BE2C (cell line): ENCODE measurements around the gene PROX2.

Source experiments
- DNase-seq: peaks from one replicate; pipeline ENCODE4 v3.0.0-alpha.2; 2020
- H3K27me3 ChIP-seq: fragments of 250-450 bp; sonication (Bioruptor Pico); 2 replicates; pipeline ENCODE4 v1.5.1; 2020; ENCODE audit warnings: mild to moderate bottlenecking
- H3K36me3 ChIP-seq: fragments of 250-450 bp; sonication (Bioruptor Pico); 2 replicates; pipeline ENCODE4 v1.5.1; 2020; ENCODE audit warnings: mild to moderate bottlenecking
- H3K4me1 ChIP-seq: fragments of 250-450 bp; sonication (Bioruptor Pico); 2 replicates; pipeline ENCODE4 v1.5.1; 2020
- H3K4me3 ChIP-seq: 2 replicates; pipeline ENCODE4 v1.5.1; 2011; ENCODE audit warnings: low read depth, low read length
- H3K9me3 ChIP-seq: fragments of 250-450 bp; sonication (Bioruptor Pico); 2 replicates; pipeline ENCODE4 v1.5.1; 2020
- TF ChIP-seq, protein P1 (sequence below): IDR thresholded peaks from 2 replicates; pipeline ENCODE4 v1.5.1; 2012; ENCODE audit warnings: mild to moderate bottlenecking, low read depth, low read length

Gene PROX2

DNA sequence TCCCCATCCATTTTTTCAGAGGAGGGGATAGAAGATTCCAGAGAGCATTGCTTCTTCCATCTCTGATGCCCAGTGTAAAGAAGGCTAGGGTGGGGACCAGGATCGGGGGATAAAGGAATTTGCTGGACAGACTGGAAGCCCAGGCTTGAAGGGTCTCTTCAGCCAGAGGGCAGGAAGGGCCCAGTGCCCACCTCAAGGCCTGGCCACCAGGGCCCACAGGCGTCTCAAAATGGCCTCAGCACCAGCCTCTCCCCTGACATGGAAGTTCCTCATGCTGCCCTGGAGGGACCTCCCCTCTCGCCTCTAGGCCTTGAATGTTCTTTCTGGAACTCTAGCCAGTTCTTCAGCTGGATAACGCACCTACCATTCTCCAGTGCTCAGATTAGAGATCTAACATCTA, 44.3 kb upstream of the PROX2 start:
- Histone ChIP-seq H3K4me3 (no peak overlapping the region), H3K4me1 (no peaks in the 10 kb centered on the region), H3K27me3 (no peaks in the 10 kb centered on the region), H3K36me3 (peaks cover 5% of the 10 kb centered on the region; the same call in 1 of the 2 replicates), H3K9me3 (no peaks in the 10 kb centered on the region)
- DNase-seq = no peak
- TF ChIP-seq, protein P1, sequence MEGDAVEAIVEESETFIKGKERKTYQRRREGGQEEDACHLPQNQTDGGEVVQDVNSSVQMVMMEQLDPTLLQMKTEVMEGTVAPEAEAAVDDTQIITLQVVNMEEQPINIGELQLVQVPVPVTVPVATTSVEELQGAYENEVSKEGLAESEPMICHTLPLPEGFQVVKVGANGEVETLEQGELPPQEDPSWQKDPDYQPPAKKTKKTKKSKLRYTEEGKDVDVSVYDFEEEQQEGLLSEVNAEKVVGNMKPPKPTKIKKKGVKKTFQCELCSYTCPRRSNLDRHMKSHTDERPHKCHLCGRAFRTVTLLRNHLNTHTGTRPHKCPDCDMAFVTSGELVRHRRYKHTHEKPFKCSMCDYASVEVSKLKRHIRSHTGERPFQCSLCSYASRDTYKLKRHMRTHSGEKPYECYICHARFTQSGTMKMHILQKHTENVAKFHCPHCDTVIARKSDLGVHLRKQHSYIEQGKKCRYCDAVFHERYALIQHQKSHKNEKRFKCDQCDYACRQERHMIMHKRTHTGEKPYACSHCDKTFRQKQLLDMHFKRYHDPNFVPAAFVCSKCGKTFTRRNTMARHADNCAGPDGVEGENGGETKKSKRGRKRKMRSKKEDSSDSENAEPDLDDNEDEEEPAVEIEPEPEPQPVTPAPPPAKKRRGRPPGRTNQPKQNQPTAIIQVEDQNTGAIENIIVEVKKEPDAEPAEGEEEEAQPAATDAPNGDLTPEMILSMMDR = no peak

DNA sequence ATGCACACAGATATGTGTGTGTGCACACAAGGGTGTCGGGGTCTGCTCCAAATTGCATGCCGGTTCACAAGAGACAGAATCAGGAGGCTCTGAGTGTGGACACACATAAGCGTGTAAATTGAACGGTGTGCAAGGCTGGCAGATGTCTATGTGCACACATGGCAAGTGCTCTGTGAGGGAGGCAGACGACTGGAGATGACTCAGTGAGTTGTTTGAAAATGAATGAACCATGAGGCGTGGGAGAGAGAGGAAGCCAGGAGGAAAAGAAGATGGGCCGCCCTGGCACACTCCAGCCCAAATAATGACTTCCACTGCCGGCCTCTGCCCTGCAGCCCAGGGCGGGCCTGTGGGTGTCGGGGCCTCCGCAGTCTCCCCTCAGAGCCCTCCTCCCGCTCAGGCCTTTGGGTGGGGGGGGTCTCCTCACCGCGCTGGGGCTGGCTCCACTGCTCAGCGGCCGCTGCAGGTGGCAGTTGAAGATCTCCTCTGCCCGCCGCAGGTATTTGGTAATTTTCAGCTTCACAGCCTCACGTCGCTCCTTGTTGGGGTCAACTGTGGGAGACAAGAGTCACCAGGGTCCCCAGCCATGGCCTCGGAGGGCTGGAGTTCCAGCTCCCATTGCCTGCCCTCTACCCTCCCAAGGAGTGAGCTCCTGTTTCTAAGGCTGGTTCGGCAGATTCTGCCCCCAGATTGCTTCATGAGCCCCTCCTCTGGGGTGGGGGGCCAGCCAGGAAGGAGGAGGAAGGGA, 43.6 kb upstream of the PROX2 start:
- Histone ChIP-seq H3K36me3 (peaks cover 5% of the 10 kb centered on the region; the same call in 1 of the 2 replicates), H3K27me3 (no peaks in the 10 kb centered on the region), H3K4me1 (no peaks in the 10 kb centered on the region), H3K9me3 (no peaks in the 10 kb centered on the region), H3K4me3 (no peak overlapping the region)
- no peak for DNase-seq
- TF ChIP-seq, protein P1 = no peak

DNA sequence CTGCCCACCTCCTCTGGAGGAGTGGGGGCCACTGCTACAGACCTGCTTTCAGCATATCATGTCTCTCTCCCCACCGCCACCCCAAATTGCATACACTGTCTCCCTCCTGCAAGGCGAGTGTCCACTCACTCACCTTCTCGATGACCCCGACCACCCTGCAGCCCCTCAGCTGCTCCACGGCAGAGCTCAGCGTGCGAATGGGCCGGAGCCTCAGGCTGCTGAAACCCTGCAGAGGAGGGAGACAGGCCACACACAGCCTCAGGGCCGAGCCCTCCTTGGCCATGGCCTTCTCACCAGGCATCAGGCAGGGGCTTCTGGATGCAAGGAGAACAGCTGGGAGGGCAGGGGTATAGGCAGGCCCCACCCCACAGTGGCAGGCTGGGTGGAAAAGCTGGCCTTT, 42.4 kb upstream of the PROX2 start:
- DNase-seq = no peak
- Histone ChIP-seq H3K27me3 (no peaks in the 10 kb centered on the region), H3K36me3 (peaks cover 5% of the 10 kb centered on the region; the same call in 1 of the 2 replicates), H3K4me1 (no peaks in the 10 kb centered on the region), H3K4me3 (no peak overlapping the region), H3K9me3 (no peaks in the 10 kb centered on the region)
- TF ChIP-seq, protein P1 = no peak

DNA sequence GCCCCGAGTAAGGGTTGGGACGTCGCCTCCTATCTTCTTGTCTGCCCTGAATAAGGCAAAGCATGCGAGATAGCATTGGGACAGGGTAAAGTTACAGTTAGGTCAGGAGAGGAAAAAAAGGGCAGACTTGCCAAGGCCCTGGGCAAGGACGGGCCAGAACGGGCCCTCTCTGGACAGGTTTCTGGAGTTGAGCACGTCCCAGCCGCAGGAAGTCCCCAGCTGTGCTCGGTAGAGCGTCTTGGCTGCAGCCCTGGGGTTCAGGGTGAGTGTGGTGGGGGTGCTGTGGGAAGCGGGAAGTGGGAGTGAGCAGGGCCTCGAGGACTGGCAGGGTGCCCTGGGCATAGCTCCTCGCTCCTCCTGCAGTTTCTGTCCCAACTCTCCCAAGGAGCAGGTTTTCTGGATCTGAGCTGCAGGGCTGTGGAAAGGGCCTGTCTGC, 41.7 kb upstream of the PROX2 start:
- Histone ChIP-seq H3K27me3 (no peaks in the 10 kb centered on the region), H3K9me3 (no peaks in the 10 kb centered on the region), H3K4me1 (no peaks in the 10 kb centered on the region), H3K36me3 (peaks cover 5% of the 10 kb centered on the region; the same call in 1 of the 2 replicates), H3K4me3 (no peak overlapping the region)
- TF ChIP-seq, protein P1 = no peak
- DNase-seq = no peak

DNA sequence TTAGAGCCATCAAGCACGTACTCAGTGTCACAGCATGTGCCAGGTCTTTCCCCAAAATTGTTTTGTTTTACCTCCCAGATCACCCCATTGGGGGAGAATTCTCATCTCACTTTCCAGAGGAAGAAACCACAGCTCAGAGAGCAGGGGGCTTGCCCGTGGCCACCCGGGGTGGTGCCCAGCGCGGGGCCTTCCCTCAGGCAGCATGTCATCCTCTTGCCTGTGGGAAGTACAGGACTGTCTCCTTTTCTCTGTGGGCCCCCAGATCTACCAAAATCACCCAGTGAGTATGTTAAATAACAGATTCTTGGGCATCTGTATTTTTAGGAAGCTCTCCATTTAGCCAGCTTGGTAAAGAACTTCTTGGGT, 41.2 kb upstream of the PROX2 start:
- H3K9me3 ChIP-seq = no peaks in the 10 kb centered on the region
- H3K36me3 ChIP-seq = peaks cover 5% of the 10 kb centered on the region; the same call in 1 of the 2 replicates
- H3K27me3 ChIP-seq = no peaks in the 10 kb centered on the region
- TF ChIP-seq, protein P1 = no peak
- DNase-seq = no peak
- H3K4me1 ChIP-seq = no peaks in the 10 kb centered on the region
- H3K4me3 ChIP-seq = no peak overlapping the region

DNA sequence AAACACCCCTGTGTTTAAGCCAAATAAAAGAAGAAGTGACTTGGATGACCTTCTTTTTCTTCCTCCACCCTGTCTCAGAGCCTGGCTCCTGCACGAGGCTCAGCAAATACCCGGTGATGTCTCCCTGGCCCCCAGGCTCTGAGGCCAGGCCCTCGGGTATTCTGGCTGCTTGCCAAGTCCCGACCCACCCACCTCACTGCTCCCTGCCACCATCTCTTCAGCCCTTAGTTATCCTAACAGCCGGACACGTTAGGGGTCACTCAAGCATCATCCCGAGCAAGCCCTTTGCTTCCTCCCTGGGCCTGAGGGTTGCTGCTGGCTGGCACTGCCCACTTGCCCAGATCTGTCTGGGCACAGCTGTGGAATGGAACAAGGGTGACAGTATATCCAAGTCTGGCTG, 39.9 kb upstream of the PROX2 start:
- DNase-seq = no peak
- no peaks in the 10 kb centered on the region for H3K9me3 ChIP-seq
- TF ChIP-seq, protein P1 = no peak
- H3K4me3 ChIP-seq = no peak overlapping the region
- peaks cover 5% of the 10 kb centered on the region; the same call in 1 of the 2 replicates for H3K36me3 ChIP-seq
- no peaks in the 10 kb centered on the region for H3K27me3 ChIP-seq
- no peaks in the 10 kb centered on the region for H3K4me1 ChIP-seq
